ENCODE data around the gene CAPNS1. TPM values are rescaled to one million over a fixed set of nuclear protein-coding genes. Genes with fewer than 3 reads are reported as not detected.
A peak's percentile ranks its signal among the peaks of the same experiment; 100 is the strongest.

CAPNS1 gene
- total and polyA plus RNA-seq, 9 of the 15 experiments (the other 6 are each of a cell fraction or from before 2014, with no cell fraction given): 77.9 to 576 (median 258) TPM

GRCh38 chr19:36140304-36141038 is 605 bp downstream of the CAPNS1 start (continued):
- TF ChIP-seq ARID3B (CRISPR knock-in tag; IDR thresholded peaks at IDR 0.05; ENCODE audit: borderline replicate concordance): no peak
- TF ChIP-seq ZNF224 (CRISPR knock-in tag; IDR thresholded peaks at IDR 0.05): peak; percentile 10; the same call in 1 of the 2 replicates
- 0 out of 2 replicates have a peak, but pooled peaks have one; percentile 14 for TF ChIP-seq USF1 (CRISPR knock-in tag; IDR thresholded peaks at IDR 0.05)
- no peak for TF ChIP-seq ZNF583 (CRISPR knock-in tag; IDR thresholded peaks at IDR 0.05)
- no peak for TF ChIP-seq POLR2G (IDR thresholded peaks at IDR 0.05; ENCODE audit: low read depth, low read length)
- no peak for TF ChIP-seq ATF2 (CRISPR knock-in tag; IDR thresholded peaks at IDR 0.05)
- no peak for TF ChIP-seq ESRRA (IDR thresholded peaks at IDR 0.05; ENCODE audit: borderline replicate concordance, low read depth)
- peak in 1 of 2 experiments; percentile 56 for TF ChIP-seq E2F6 (IDR thresholded peaks at IDR 0.05; ENCODE audit: borderline replicate concordance in 1 of 2, extremely low read depth in 1 of 2, insufficient read depth in 1 of 2, insufficient read length in 1 of 2, low read depth in 1 of 2, low read length in 1 of 2, poor library complexity in 1 of 2, severe bottlenecking in 1 of 2)
- 0 out of 2 replicates have a peak, but pooled peaks have one; percentile 3 for TF ChIP-seq SREBF1 (IDR thresholded peaks at IDR 0.05; ENCODE audit: borderline replicate concordance, low read depth, low read length)
- TF ChIP-seq TRIM24 (IDR thresholded peaks at IDR 0.05): no peak
- 0 out of 2 replicates have a peak, but pooled peaks have one; percentile 15 for TF ChIP-seq TEAD4 (IDR thresholded peaks at IDR 0.05; ENCODE audit: low read length)
- TF ChIP-seq TEAD4 (CRISPR knock-in tag; IDR thresholded peaks at IDR 0.05; ENCODE audit: borderline replicate concordance): no peak
- peak; percentile 49 for TF ChIP-seq SAP30 (IDR thresholded peaks at IDR 0.05; ENCODE audit: borderline replicate concordance, insufficient read depth, low read depth, low read length, poor library complexity, severe bottlenecking)
- TF ChIP-seq ADNP (tag; IDR thresholded peaks at IDR 0.05): no peak
- peak; percentile 62 for TF ChIP-seq DACH1 (IDR thresholded peaks at IDR 0.05; ENCODE audit: partially characterized antibody)
- no peak for TF ChIP-seq GTF2A2 (tag; IDR thresholded peaks at IDR 0.05)
- TF ChIP-seq ZNF134 (CRISPR knock-in tag; conservative IDR thresholded peaks at IDR 0.05): no peak
- TF ChIP-seq TEAD2 (tag; IDR thresholded peaks at IDR 0.05): no peak
- no peak for TF ChIP-seq SIN3B (IDR thresholded peaks at IDR 0.05; ENCODE audit: low read depth)
- no peak for TF ChIP-seq GTF2F1 (IDR thresholded peaks at IDR 0.05; ENCODE audit: low read depth, low read length)

Measured in K562 (cell line).